AG04449 (cell line): ENCODE measurements around the gene OR5K3.

Source experiments
- CTCF ChIA-PET: fragments of 350-600 bp; formaldehyde crosslinking; extraction: SDS; loops from one replicate; lab custom pipeline; 2021; ENCODE audit warnings: antibody characterized with exemption; lab: Yijun Ruan, JAX
- POLR2A ChIA-PET: fragments of 400-600, 350-600 bp; formaldehyde crosslinking; extraction: SDS; loops from one replicate; lab custom pipeline; 2020; ENCODE audit warnings: antibody characterized with exemption, inconsistent platforms; lab: Yijun Ruan, JAX
- DNase-seq: peaks from one replicate; pipeline ENCODE4 v3.0.0-alpha.2; 2010; ENCODE audit warnings: low read depth, low spot score
- H3K4me3 ChIP-seq: 2 replicates; pipeline ENCODE4 v1.5.1; 2011; ENCODE audit warnings: low read depth, mild to moderate bottlenecking, control low read depth, low read length
- TF ChIP-seq, protein P1 (sequence below): IDR thresholded peaks from one replicate; pipeline ENCODE4 v1.5.1; 2011; ENCODE audit warnings: mild to moderate bottlenecking, moderate library complexity, low read length, control low read depth, inconsistent platforms; ENCODE audit not compliant: insufficient read depth; ENCODE audit errors: missing control alignments

The OR5K3 gene

DNA sequence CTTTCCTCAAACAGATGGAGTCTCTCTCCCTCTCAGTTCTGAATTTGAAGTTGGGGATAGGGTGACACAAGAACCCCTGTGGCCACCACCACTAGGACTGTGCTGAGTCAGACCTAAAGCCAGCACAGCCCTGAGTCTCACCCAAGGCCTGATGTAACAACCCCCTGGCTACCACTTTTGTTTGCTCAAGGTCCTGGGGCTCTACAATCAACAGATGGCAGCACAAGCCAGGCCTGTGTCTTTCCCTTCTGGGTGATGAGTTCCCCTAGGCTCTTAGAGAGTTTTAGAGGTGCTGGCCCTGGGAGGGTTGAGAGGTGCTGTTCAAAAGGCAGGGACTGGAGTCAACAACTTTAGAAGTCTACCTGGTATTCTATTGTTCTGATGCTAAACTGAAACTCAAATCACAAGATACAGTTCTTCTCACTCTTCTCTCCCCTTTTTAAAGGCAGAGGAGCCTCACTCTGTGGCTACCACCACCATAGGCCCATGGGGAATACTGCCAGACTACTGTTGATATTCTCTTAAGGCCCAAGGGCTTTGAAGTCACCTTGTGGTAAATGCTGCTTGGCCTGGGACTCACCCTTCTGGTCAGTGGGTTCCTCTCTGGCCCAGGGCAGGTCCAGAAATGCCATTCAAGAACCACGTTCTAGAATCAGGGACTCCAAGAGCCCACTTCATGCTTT is 30.3 kb upstream of the OR5K3 start:
- ChIA-PET CTCF (no interaction called here), POLR2A (no interaction called here)
- DNase-seq: no peak
- H3K4me3 ChIP-seq: no peak overlapping the region
- TF ChIP-seq, protein P1, sequence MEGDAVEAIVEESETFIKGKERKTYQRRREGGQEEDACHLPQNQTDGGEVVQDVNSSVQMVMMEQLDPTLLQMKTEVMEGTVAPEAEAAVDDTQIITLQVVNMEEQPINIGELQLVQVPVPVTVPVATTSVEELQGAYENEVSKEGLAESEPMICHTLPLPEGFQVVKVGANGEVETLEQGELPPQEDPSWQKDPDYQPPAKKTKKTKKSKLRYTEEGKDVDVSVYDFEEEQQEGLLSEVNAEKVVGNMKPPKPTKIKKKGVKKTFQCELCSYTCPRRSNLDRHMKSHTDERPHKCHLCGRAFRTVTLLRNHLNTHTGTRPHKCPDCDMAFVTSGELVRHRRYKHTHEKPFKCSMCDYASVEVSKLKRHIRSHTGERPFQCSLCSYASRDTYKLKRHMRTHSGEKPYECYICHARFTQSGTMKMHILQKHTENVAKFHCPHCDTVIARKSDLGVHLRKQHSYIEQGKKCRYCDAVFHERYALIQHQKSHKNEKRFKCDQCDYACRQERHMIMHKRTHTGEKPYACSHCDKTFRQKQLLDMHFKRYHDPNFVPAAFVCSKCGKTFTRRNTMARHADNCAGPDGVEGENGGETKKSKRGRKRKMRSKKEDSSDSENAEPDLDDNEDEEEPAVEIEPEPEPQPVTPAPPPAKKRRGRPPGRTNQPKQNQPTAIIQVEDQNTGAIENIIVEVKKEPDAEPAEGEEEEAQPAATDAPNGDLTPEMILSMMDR: no peak

DNA sequence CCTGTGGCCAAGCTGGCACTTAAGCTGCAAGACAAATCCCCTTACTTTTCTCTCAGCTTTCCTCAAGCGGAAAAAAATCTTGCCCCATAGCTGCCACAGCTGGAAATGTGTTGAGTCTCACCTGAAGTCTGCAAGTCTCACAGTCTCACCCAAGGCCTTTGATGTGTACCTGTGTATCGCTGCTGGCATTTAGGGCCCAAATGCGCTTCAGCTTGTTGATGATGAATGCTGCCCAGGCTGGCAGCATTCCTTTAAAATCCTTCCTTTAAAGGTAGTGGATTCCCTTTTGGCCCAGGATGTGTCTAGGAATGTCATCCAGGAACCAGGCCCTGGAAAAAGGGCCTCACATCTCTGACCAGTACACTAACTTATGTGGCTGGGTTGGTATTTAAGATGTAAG is 29.8 kb upstream of the OR5K3 start:
- TF ChIP-seq, protein P1: no peak
- no peak for DNase-seq
- ChIA-PET CTCF (no interaction called here), POLR2A (no interaction called here)
- H3K4me3 ChIP-seq: no peak overlapping the region

DNA sequence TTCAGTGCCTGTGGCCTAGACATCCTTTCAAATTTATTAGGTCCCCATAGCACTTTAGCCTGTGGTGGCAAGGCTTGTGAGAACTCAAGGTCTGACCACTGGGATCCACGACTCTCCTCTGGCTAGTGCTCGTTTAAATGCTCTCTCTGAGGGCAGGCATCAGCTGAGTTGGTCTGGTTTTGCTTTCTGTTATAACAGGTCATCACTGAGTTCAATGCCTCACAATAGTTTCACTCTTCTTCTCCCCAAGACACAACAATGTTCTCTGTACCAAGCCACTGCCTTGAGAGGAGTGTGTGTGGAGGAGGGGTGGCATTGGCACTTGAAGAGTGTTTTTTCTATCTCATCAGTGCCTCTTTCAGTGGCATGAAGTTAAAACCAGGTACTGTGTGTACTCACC is 29.2 kb upstream of the OR5K3 start:
- no peak overlapping the region for H3K4me3 ChIP-seq
- ChIA-PET CTCF (no interaction called here), POLR2A (no interaction called here)
- TF ChIP-seq, protein P1: no peak
- no peak for DNase-seq

DNA sequence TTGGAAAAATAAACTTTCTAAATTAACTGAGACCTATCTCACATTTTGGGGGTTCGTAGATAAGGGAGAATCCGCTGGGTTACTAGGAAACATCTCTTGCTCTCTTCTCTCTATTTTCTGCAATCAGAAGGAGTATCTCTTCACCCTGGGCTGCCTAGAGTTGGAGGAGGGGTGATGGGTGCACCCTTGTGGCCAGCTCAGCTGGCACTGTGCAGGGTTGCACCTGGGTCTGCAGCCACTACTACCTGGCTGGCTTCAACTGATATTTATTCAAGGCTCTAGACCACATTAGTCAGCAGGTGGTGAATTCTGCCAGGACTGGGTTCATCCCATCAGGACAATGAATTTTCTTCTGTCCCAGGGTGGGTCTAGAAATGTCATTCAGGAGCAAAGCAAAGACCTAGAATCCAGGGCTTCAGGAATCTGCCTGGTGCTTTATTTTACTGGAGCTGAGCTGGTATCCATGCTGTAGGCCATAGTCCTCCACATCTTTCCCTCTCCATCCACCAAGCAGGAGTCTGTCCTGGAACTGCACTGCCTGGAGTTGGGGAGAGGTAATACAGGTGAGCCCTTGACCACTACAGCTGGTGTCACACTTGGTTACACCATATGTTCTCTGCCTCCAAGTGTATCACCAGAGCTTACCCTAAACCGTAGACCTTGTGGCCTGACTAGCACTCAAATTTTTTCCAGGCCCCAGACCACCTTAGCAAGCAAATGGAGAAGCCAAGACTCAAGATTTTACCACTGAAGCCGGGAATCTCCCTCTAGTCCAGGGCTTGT is 22.8 kb upstream of the OR5K3 start:
- POLR2A ChIA-PET: no interaction called here
- H3K4me3 ChIP-seq: no peak overlapping the region
- CTCF ChIA-PET: no interaction called here
- TF ChIP-seq, protein P1: no peak
- DNase-seq: no peak

DNA sequence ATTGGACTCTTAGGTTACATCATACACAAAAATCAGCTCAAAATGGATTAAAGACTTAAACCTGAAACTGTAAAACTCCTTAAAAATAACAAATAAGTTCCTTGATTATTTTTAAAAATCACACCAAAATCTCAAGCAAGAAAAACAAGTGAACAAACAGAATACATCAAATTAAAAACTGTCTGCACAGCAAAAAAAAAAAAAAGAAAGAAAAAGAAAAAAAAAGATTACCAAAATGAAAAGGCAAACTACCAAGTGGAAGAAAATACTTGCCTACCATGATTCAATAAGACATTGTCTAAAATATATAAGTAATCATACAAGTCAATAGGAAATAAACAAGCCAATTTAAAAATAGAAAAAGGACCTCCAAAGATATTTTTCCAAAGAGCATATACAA is 19.3 kb upstream of the OR5K3 start:
- H3K4me3 ChIP-seq: no peak overlapping the region
- TF ChIP-seq, protein P1: no peak
- ChIA-PET POLR2A (no interaction called here), CTCF (no interaction called here)
- no peak for DNase-seq

DNA sequence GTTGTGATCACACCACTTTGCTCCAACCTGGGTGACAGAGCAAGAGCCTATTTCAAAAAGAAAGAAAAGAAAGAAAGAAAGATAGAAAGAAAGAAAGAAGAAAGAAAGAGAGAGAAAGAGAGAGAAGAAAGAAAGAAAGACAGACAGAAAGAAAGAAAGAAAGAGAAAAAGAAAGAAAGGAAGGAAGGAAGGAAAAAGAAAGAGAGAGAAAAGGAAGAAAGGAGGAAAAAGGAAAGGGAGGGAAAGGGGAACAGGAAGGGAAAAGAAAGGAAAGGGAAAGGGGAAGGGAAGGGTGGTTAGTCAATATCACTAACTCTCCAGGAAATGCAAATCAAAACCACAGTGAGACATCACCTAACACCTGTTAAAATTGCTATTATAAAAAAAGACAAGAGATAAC is 18.6 kb upstream of the OR5K3 start:
- POLR2A ChIA-PET: no interaction called here
- CTCF ChIA-PET: no interaction called here
- no peak for DNase-seq
- TF ChIP-seq, protein P1: no peak
- no peak overlapping the region for H3K4me3 ChIP-seq
